ENCODE measurements around the gene NCOA5.

NCOA5 gene

GRCh38 chr20:46011631-46012482 is 77.9 kb downstream of the NCOA5 start:
- peak; percentile 14 for DNase-seq
